Measurements from ENCODE around the gene KLHDC10.

GRCh38 chr7:130134106-130134636 is 63.8 kb downstream of the KLHDC10 start:
- TF ChIP-seq, protein P1, sequence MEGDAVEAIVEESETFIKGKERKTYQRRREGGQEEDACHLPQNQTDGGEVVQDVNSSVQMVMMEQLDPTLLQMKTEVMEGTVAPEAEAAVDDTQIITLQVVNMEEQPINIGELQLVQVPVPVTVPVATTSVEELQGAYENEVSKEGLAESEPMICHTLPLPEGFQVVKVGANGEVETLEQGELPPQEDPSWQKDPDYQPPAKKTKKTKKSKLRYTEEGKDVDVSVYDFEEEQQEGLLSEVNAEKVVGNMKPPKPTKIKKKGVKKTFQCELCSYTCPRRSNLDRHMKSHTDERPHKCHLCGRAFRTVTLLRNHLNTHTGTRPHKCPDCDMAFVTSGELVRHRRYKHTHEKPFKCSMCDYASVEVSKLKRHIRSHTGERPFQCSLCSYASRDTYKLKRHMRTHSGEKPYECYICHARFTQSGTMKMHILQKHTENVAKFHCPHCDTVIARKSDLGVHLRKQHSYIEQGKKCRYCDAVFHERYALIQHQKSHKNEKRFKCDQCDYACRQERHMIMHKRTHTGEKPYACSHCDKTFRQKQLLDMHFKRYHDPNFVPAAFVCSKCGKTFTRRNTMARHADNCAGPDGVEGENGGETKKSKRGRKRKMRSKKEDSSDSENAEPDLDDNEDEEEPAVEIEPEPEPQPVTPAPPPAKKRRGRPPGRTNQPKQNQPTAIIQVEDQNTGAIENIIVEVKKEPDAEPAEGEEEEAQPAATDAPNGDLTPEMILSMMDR (IDR thresholded peaks at IDR 0.05) = no peak
- no peak for TF ChIP-seq POLR2A (IDR thresholded peaks at IDR 0.05)

Data from prostate gland (tissue), 2 donors.